DMS 273 treated with DMSO at 0.1 percent for 48 hours (cell line): ENCODE measurements around the gene AFF3.
"Not testable (repeated sequence)": the region's sequence is repeated elsewhere in the genome, so short reads cannot be mapped to it uniquely, and the experiment has no call there.

ENCODE experiments used
- DNase-seq: peaks from one replicate; lab custom pipeline; 2025; lab: John Stamatoyannopoulos, UW

Gene AFF3, protein sequence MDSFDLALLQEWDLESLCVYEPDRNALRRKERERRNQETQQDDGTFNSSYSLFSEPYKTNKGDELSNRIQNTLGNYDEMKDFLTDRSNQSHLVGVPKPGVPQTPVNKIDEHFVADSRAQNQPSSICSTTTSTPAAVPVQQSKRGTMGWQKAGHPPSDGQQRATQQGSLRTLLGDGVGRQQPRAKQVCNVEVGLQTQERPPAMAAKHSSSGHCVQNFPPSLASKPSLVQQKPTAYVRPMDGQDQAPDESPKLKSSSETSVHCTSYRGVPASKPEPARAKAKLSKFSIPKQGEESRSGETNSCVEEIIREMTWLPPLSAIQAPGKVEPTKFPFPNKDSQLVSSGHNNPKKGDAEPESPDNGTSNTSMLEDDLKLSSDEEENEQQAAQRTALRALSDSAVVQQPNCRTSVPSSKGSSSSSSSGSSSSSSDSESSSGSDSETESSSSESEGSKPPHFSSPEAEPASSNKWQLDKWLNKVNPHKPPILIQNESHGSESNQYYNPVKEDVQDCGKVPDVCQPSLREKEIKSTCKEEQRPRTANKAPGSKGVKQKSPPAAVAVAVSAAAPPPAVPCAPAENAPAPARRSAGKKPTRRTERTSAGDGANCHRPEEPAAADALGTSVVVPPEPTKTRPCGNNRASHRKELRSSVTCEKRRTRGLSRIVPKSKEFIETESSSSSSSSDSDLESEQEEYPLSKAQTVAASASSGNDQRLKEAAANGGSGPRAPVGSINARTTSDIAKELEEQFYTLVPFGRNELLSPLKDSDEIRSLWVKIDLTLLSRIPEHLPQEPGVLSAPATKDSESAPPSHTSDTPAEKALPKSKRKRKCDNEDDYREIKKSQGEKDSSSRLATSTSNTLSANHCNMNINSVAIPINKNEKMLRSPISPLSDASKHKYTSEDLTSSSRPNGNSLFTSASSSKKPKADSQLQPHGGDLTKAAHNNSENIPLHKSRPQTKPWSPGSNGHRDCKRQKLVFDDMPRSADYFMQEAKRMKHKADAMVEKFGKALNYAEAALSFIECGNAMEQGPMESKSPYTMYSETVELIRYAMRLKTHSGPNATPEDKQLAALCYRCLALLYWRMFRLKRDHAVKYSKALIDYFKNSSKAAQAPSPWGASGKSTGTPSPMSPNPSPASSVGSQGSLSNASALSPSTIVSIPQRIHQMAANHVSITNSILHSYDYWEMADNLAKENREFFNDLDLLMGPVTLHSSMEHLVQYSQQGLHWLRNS (N-terminal part only)

DNA sequence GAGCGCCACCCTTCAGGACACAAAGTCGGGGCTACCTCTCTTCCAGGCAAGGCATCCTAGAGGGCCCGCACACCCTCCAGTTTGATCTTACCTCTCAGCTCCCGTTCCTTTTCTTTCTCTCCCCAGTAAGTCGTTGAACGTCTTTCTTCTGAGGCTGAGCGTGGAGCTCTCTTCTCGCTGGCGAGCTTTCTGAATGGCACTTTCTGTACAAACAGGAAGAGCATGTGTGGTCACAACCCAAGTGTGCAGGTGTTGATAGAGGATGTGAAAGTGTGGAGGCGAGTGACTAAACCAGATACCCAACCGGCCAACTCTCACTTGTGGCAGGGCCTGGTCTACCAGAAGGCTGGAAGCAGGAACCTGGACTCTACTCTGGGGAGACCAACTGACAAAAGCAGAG lies at the start of gene AFF3:
Gene AFF3, minus strand, starts transcription at position 198 of the 400 bp plus-strand sequence. CDS start 38,136 bp downstream, outside the sequence.
- no peak for DNase-seq

DNA sequence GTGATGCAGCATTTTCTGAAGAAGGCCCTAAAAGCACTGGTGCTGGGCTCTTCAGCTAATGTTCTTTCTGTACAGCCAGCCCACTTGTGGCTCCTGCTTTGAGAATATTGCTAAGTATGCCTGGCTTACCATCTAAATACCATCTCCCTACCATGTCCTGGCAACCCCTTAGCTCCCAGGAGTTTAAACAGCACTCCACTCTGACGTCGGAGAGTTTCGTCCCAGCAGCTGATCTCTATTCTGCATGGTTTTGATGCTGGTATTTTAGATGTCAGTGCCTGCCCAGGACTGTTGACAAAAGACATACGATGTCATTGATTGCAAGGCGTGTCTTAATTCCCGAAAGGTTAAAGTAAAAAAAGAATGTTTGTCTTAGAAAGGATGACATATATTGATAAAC lies 47.0 kb upstream of the AFF3 start:
- no peak for DNase-seq

DNA sequence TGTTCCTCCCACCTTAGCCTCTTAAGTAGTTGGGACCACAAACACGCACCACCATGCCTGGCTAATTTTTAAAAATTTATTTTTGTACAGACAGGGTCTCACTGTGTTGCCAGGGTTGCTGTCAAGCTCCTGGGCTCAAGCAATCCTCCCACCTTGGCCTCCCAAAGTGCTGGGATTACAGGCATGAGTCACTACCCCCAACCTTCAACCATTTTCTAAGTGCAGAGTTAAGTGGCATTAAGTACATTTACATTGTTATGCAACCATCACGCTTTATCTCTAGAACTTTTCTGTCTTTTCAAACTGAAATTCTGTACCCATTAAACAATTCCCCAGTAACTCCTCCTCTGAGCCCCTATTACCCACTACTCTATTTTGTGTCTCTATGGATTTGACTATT lies 45.9 kb upstream of the AFF3 start:
- DNase-seq: no peak

DNA sequence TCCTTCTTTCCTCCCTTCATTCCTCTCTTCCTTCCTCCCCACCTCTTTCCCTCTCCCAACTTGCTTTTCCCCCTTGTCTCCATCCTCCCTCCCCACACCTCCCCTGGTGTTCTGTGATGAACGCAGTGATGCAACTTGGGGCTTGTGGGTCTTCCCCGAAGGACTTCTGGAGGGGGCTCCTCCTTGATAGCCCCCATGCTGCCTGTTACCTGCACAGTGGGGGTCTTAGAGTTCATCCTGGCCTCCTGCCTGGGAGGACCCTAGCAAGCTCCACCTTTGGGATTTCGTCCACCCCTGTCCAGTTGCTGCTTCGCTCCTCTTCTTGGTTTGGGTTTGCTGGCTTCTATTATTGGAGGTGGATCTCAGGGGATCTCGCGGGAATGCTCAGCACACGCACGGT lies 43.7 kb upstream of the AFF3 start:
- DNase-seq: no peak

DNA sequence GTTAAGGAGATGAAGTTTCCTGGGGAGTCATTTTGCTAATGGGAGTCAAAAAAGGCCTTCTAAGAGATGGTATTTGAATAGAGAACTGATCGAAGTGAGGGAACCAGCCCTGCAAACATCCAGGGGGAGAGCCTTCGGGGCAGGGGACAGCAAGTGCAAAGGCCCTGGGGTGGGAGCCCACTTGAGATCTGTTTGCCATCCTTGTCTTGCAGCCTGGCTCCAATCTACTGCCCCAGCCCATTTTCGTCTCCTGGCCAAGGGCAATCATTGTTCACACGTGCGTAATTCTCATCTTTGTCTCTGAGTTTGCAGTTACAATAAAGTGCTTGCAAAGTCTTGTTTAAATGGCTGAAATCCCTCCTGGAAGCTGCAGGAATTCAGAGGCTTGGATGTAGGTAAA lies 43.1 kb upstream of the AFF3 start:
- DNase-seq: no peak

DNA sequence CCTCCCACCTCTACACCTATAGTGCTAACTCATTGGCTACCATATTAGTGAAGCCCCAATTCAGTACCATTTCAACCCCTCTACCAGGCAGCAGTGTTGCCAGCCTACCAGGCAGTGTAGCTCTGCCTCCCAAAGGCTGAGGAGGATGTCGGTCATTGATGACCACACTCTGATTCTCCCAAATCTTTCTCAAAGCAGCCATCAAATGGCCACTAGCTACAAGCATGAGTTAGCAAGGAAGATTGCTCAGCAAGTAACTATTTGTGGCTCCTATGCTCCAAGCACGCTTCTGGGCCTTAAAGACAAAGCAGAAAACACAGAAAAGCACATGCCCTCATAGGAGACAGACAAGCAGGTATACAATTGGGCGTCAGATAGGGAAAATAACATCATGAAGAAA lies 42.7 kb upstream of the AFF3 start:
- DNase-seq: no peak

DNA sequence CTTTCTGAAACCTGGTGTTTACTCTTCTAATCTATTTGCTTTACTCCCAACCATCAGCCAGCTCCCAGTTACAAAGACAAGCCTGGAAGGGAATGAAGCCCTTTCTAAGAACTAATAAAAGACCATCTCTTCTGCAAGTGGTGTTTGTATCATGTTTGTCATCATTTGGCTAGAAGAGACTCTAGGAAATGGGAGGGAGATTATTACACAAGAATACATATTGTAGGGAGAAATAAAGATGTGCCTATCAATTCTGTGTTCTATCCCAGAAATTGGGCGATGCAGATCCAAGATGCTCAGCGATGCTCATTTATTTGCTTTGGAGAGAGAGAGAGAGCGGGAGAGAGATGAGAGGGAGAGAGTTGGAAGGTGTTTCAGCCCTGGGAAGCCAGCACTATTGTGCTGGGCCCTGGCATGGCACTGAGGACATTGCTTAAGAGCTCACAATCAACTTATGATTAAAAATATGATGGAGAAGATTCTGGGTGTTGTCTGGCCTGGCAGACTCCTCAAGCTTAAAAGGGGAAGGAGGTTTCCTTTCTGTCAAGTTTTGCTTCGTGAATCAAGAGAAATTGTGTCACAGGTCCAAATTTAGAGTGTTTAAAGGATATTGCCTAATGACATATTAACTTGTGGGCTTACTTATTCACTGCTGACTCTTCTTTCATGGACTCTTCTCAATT lies 41.8 kb upstream of the AFF3 start:
- no peak for DNase-seq

DNA sequence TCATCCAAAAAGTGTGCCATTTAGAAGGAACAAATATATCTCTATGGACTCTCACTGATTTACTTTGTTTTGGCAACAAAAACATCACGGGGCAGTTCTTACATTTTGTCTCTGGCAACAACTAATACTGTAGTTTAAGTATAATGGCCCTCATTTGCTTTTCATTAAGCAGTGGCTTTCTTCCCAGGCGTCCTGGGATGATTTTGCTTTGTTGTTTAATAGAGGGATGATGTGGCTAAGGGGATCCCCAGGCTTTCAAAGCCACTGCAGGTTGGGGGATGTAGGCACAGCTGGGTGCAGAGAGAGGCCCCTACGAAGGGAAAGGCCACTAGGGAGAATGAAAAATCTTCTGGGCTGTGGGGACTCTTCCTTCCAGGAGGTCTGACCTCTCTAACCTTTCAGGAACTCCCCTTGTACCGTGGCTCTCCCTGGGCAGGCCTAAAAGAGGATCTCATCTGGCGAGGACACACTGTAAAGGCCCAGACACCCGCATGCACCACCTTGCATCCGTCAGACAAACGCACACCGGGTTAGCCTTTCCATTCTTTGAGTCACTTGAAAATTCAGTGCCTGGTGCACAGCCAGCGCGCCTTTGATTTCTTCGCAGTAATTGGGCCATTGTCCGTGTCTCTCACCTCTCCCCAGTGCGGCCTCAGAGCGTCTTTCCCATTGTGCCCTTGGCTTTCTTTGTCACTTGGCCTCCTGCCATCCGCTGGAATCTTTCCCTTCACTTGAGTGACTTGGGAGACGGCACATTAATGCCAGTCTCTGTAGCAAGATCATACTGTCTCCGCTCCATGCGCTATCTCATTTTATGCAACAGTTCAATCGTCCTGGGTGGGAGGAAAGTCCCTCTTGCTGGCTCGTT lies 40.3 kb upstream of the AFF3 start:
- DNase-seq: no peak

DNA sequence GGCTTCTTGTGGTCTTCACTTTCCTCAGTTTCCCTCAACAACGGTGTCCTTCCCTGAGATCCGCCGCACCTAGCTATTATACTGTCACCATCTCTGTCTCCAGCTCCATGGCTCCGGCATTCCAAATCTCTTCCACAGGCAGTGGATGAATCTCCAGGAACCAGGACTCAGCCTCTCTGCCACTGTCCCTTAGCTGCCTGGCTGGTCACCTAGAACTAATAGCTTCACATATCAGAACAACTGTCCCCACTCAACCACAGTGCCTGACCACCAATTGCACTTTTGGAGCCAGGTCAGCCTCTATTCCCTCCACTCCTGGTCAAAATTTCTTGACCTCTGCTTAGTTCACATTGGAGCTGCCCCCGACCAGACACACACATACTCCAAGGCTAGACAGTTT lies 38.1 kb upstream of the AFF3 start:
- DNase-seq: no peak

DNA sequence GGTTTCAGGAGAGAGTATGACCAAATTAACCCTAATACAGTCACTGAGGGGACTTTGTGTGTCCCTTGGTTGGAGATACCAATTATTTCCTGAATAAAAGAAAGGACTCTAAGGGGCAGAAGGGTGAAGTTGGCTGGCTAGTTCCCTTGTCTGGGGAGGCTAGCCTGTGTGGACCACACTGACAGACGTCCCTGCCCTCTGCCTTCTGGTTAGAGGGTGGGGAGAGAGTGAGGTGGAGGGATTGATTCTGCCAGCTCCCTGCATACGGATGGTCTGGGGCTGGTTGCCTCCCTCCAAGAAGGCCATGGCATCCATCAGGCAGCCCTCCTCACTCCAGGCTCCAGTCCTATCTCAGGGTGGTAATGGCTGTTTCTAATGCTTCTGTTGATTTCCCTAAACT lies 37.4 kb upstream of the AFF3 start:
- DNase-seq: no peak

DNA sequence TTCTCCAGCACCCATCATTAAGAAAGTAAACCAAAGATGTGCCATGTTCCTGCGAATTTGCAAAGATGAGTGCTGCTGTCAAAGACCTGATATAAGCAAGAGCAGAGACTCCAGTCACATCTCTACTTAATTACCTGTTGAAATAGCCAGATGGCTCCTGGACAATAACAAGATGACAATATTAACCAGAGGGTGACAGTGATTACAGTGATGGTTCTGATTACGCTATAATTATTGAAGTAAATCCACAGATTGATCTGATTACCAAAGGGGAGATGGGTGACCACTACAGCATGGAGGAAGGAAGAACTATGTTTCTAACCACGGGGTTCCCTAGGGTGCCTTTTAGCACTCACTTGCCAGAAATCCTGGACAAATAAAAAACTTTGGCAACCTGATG lies 36.5 kb upstream of the AFF3 start:
- DNase-seq: no peak

DNA sequence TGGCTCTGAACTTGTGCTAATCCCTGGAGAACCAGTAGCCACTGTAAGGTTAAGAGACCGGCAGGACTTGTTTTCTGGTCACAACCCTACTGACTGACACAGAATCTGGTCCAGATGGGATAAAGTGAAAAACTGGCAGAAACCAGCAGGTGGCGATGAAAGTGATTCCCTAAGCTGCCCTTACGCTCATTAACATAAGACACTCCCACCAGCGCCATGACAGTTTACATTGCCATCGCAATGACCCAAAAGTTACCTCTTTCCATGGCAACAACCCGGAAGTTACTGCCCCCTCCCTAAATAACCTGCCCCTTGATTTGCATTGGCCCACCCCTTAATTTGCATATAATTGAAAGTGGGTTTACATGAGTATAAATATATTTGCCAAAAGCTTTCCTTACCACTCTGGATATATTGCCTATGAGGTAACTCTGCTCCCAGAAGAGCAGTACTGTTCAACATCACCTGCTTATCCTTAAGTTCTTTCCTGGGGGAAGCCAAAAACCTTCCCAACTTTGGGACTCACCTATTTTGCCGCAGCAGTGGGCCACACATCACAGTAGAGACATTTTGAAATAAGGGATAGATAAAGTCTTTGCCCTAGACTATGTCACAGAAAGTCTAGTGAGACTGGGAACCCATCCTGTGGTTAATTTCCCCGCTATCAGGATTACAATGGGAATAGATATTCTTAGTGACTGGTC lies 35.8 kb upstream of the AFF3 start:
- peak; percentile 75 for DNase-seq

DNA sequence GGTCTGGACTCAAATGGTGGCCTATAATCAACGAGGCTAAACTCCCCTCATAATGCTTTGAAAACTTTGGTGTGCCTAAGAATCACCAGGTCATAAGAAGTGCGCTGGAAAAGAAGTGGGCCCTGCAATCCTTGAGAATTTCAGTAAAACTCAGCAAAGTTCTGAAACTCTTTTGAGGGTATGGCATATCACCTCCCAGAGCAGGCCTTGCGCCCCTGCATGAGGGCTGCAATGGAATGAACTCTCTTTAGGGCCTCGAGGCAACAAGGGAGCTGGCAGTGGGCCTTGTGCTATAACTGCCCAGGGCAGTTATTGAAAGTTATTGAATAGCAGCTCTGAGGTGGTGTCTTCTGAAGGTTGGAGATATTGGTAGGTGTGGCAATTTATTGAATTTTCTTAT lies 34.5 kb upstream of the AFF3 start:
- no peak for DNase-seq

DNA sequence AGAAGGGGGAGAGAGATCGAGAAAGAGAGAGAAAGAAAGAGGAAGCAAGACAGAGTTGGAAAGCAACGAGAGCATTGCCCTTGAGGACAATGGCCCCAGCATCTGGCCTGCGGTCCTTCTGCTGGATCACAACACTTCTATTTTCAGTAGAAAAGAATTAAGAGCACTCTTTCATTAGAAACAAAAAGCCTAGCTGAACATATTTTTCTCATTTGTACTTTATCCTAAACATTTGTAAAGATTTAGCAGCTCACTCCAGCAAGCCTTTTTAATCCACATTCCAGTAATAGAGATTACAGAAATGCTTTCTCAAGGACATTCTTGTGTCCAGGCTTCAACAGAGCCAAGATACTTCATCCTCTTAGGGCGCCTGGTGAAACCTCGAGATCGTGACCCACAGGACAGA lies 31.6 kb upstream of the AFF3 start:
- no peak for DNase-seq

DNA sequence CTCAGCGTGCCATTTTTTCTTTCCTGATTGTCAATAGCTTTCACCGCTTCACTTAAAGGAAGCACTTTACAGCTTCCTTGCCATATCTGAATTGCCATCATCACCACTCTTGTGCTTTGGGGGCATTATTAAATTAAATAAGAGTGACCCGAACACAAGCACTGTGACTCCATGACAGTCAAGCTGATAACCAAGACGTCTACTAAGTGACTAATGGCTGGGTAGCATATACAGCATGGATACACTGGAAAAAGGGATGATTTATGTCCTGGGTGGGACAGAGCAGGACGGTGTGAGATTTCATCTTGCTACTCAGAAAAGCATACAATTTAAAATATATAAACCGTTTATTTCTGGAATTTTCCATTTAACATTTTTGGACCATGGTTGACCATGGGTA lies 24.3 kb upstream of the AFF3 start:
- no peak for DNase-seq

DNA sequence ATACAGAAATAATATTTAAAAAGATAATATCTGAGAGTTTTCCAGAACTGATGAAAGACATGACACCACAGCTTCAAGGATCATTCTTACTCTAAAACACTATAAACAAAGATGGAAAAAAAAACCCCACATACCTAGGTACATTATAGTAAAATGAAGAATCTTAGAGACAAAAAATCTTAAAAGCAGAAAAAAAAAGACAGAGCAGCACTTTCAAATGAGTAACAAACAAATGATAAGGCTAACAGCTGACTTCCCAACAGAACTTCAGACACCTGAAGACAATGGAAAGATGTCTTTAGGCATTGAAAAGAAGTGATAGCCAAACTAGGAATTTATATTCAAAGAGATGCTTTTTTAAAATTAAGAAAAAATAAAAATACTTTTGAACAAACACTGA lies 21.2 kb upstream of the AFF3 start:
- DNase-seq: no peak

DNA sequence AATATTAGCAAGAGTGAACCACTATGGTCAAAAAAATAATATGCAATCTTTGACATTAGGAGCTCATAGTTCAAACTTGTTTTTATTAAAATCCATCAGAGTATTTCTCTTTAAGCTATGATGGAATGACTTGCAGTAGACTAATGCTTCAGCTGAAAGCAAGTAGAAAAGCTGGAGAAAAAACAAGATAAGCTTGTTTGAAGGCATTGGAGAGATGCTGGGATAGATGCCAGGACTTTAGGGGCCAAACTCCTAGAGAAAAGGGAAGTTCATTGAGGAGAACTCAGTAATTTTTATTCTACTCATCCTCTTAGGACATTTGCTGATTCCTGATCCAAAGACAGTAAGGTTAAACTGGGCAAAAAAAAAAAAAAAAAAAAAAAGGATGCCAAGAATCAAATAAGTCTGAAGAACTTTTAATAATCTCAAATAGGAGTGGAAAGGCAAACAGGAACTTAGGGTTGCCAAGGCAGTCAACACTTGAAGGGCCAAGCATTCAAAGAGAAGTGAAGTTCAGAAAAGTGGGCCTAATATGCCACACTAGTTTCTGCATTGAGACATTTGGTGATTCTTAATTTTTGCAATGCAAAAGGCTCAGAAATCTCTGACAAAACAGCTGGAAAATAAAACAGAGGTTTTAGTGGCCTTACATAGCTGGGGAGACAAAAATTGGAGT lies 19.7 kb upstream of the AFF3 start:
- no peak for DNase-seq

DNA sequence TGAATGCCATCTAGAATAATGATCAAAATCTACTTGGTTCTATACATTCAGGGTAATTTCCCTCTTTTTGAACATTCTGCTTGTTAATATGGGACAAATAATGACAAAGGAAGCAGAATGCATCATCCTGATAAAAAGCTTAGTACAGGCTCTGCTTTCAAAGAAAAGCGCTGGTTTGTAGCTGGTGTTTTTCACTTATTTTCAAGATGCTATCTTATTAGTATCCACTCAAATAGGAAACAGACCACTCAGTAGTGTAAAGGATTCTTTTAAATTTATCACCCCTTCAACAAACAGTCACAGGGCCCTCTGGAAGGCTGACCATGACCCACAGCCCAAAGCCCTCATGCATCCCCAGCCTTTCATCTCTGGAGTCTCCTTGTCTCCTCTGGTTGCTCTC lies 18.0 kb upstream of the AFF3 start:
- DNase-seq: no peak

DNA sequence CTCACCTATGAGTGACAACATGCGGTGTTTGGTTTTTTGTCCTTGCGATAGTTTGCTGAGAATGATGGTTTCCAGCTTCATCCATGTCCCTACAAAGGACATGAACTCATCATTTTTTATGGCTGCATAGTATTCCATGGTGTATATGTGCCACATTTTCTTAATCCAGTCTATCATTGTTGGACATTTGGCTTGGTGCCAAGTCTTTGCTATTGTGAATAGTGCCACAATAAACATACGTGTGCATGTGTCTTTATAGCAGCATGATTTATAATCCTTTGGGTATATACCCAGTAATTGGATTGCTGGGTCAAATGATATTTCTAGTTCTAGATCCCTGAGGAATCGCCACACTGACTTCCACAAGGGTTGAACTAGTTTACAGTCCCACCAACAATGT lies 9.4 kb upstream of the AFF3 start:
- not testable (repeated sequence) for DNase-seq

DNA sequence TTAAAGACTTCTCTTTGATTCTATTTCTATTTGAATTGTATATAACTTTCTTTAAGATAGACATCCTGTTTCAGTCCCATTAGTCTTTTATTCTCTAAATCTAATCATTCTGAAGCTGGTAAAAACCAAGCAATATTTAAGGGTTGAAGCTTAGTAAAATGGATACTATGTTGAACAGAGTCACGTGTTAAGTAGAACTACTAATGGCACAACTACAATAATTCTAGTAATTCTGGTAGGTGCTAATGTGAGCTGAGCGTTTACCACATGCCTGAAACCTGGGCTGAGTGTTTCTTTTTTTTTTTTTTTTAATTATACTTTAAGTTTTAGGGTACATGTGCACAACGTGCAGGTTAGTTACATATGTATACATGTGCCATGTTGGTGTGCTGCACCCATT lies 8.9 kb upstream of the AFF3 start:
- DNase-seq: no peak
